ENCODE data around the gene QSOX1.

DNA sequence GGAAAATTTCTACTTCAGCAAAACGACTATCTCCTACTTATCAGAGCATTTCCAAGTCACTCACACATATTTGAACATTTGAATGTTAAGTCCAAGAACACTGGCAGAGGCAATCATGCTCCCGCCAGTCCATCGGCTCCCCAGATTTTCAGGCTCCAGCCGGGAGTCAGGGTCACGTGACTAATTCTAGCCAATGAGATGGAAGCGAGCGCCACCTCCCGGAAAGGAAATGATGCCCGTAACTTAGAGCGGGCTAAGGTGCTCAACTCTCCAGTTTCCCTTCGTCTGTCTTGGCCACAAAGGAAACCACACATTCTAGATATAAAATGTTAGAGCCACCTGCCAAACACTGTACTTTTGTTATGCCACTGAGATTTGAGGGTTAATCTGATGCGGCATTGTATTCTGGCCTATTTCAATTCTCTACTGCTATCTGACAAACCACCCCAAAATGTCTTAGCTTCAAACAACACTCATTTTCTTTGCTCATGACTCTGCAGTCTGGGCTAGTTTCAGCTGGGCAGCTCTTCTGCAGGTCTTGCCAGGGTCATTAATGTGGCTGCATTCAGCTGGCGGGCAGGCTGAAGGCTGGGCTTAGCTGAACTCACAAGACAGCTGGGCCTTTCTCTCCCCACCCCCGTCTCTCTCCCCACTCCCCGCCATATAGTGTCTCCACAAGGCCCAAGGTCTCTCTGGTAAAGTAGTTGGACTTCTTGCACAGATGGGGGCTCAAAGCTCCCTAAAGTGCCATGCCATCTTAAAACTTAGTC, 58.9 kb downstream of the QSOX1 start:
- TF ChIP-seq GATA3 (IDR thresholded peaks at IDR 0.05; ENCODE audit: low read depth, low read length) (no peak), GATA2 (IDR thresholded peaks at IDR 0.05; ENCODE audit: low read depth, low read length) (no peak)

Measured in SH-SY5Y (cell line).